K562 (cell line): ENCODE results near the gene SLC12A6. TPM values are rescaled to one million over a fixed set of nuclear protein-coding genes. Genes with fewer than 3 reads are reported as not detected.

Experiments
- BHLHE40 ChIP-seq: IDR thresholded peaks from 2 replicates; pipeline ENCODE4 v1.6.1; 2011; ENCODE audit warnings: low read length, improper control_type of control experiment
- MAFK ChIP-seq: IDR thresholded peaks from 2 replicates; pipeline ENCODE4 v1.6.1; 2011; ENCODE audit warnings: low read length, improper control_type of control experiment
- NR4A1 ChIP-seq, 2 experiments: fragments of 250-450 bp in 1 of 2; fragments of 450-650 bp in 1 of 2; sonication (Bioruptor Pico) in 1 of 2; IDR thresholded peaks; 2 replicates each; pipeline versions ENCODE4 v1.4.0 to v1.6.1; 2016 to 2020; ENCODE audit warnings: mild to moderate bottlenecking in 2 of 2, missing compliant biosample characterization in 1 of 2, missing genetic modification characterization in 1 of 2, moderate library complexity in 1 of 2
- POLR3A ChIP-seq: IDR thresholded peaks from 2 replicates; pipeline ENCODE4 v1.6.1; 2011; ENCODE audit warnings: borderline replicate concordance, mild to moderate bottlenecking, moderate library complexity; ENCODE audit not compliant: insufficient read length, insufficient read depth; ENCODE audit errors: extremely low read depth
- PTTG1 ChIP-seq: fragments of 450-650 bp; IDR thresholded peaks from 2 replicates; pipeline ENCODE4 v1.6.1; 2016; ENCODE audit warnings: low read depth, mild to moderate bottlenecking, missing genetic modification characterization, missing compliant biosample characterization
- ZNF431 ChIP-seq: sonication (generic); formaldehyde crosslinking; IDR thresholded peaks from 2 replicates; pipeline ENCODE4 v1.8.0; 2022; ENCODE audit warnings: mild to moderate bottlenecking, missing genetic modification reagents
- ZNF639 ChIP-seq, 2 experiments: fragments of 200-800 bp in 1 of 2; sonication (Bioruptor generic) in 1 of 2; sonication (generic) in 1 of 2; formaldehyde crosslinking in 1 of 2; IDR thresholded peaks in 1 of 2; conservative IDR thresholded peaks in 1 of 2; 2 replicates each; pipeline versions ENCODE4 v1.5.0 to v1.6.1; 2016 to 2020; ENCODE audit warnings: missing compliant biosample characterization in 1 of 2, missing genetic modification characterization in 1 of 2, missing genetic modification reagents in 1 of 2
- polyA plus RNA-seq, 8 experiments: library from polyadenylated mRNA; depleted of rRNA in 4 of 8; stranded (reverse) in 5 of 8; unstranded in 3 of 8; fragments of >200 nt; fragmentation: Nextera tagmentation in 2 of 8; fragmentation: Illumina TruSeq in 1 of 8; extraction: Ambion mirVana in 2 of 8; extraction: Trizol in 1 of 8; gene quantifications; 2 replicates each; pipeline versions ENCODE4 v1.2.1 to v1.2.3, GENCODE V29; 2011 to 2014; ENCODE audit warnings: inconsistent platforms in 1 of 8, missing spikeins in 1 of 8
- total RNA-seq, 7 experiments: library from RNA; depleted of rRNA in 6 of 7; stranded (reverse); fragments of >200 nt in 6 of 7; fragmentation: Illumina TruSeq in 2 of 7; extraction: Trizol in 2 of 7; gene quantifications; 2 replicates each; pipeline versions ENCODE4 v1.2.1 to v1.2.3, GENCODE V29; 2011 to 2021; ENCODE audit warnings: low replicate concordance in 1 of 7
- TF ChIP-seq, protein P1 (sequence below): fragments of 200-800 bp; sonication (Bioruptor generic); IDR thresholded peaks from 2 replicates; pipeline ENCODE4 v1.6.1; 2017; ENCODE audit warnings: missing genetic modification characterization, missing compliant biosample characterization

SLC12A6 gene
- total and polyA plus RNA-seq, 9 of the 15 experiments (the other 6 are each of a cell fraction or from before 2014, with no cell fraction given) = 1.4 to 16.4 (median 6.7) TPM

- TF ChIP-seq NR4A1 (CRISPR knock-in tag; IDR thresholded peaks at IDR 0.05) (no peak), NR4A1 (tag; IDR thresholded peaks at IDR 0.05) (0 out of 2 replicates have a peak, but pooled peaks have one; percentile 45), ZNF639 (CRISPR knock-in tag; conservative IDR thresholded peaks at IDR 0.05 in 1 of 2, IDR thresholded peaks at IDR 0.05 in 1 of 2) (0 out of 4 replicates have a peak, but pooled peaks of 1 of the 2 experiments have one; percentile 38), ZNF431 (CRISPR knock-in tag) (no peak), MAFK (no peak), BHLHE40 (no peak), POLR3A (no peak), PTTG1 (peak; percentile 82)
- TF ChIP-seq, protein P1, sequence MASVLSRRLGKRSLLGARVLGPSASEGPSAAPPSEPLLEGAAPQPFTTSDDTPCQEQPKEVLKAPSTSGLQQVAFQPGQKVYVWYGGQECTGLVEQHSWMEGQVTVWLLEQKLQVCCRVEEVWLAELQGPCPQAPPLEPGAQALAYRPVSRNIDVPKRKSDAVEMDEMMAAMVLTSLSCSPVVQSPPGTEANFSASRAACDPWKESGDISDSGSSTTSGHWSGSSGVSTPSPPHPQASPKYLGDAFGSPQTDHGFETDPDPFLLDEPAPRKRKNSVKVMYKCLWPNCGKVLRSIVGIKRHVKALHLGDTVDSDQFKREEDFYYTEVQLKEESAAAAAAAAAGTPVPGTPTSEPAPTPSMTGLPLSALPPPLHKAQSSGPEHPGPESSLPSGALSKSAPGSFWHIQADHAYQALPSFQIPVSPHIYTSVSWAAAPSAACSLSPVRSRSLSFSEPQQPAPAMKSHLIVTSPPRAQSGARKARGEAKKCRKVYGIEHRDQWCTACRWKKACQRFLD (CRISPR knock-in tag) = 0 out of 2 replicates have a peak, but pooled peaks have one; percentile 27
Measured at GRCh38 chr15:34376856-34377255, 39.3 kb upstream of the SLC12A6 start (continued).
